ENCODE results near the gene CASP7.
"Not testable (repeated sequence)": the region's sequence is repeated elsewhere in the genome, so short reads cannot be mapped to it uniquely, and the experiment has no call there.

Gene CASP7

DNA sequence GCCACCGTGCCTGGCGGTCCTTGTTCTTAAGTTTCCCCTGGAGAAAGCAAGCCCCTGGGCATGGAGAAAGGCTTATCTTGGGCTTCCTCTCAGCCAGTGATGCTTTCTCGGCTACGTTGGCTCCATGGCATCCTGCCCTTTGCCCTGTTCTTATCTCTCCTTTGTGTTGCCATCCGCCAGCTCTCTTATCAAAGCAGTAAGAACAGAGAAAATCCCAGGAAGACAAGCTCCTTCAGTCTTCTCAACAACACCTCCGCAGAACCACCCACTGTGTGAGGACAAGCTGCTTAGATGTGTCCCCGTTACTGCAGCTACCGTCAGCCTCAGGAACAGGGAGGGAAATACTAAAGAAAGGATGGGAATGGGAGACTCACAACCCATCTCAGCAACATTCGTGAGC lies 75.1 kb downstream of the CASP7 start:
- no peak for DNase-seq

DNA sequence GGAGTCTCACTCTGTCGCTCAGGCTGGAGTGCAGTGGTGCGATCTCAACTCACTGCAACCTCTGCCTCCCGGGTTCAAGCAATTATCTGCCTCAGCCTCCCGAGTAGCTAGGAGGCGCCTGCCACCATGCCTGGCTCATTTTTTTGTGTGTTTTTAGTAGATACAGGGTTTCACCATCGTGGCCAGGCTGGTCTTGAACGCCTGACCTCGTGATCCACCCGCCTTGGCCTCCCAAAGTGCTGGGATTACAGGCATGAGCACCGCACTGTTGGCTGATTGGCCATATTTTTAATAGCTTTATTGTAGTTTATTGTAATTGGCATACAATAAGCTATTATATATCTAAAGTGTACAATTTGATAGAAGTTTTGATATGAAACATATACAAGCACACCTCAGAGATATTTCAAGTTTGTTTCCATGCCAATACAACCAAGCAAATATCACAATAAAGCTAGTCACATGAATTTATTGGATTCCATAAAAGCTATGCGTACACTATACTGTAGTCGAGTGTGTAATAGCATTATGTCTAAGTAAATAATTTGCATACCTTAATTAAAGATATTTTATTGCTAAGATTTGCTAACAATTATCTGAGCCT lies 77.3 kb downstream of the CASP7 start:
- no peak for DNase-seq

DNA sequence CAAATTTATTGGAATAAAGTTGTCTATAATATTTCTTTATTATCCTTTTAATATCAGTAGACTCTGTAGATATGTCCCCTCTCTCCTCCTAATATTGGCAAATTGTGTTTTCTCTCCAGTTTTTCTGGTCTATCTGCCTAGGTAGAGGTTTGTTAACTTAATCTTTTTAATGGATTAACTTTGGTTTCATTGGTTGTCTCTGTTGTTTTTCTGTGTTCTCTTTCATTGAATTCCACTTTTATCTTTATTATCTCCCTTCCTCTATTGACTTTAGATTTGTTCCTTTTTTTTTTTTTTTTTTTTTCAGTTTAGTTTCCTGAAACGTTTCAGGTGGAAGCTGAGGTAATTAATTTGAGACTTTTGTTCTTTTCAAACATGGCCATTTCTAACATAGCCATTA lies 82.4 kb downstream of the CASP7 start:
- no peak for DNase-seq

DNA sequence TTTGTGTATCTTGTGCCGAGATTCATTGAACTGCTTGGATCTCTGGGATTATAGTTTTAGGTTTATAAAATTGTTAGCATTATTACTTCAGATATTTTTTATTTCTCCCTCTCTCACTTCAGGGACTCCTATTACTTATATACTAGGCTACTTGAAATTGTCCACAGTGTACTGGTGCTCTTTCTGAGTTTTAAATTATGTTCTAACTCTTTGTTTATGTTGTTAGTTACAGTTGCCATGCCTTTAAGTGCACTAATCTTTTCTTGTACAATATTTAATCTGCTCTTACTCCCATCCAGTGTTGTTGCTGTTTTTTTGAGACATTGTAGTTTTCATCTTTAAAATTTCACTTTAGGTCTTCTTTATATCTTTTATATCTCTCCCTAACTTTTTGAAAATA lies 84.9 kb downstream of the CASP7 start:
- no peak for DNase-seq

DNA sequence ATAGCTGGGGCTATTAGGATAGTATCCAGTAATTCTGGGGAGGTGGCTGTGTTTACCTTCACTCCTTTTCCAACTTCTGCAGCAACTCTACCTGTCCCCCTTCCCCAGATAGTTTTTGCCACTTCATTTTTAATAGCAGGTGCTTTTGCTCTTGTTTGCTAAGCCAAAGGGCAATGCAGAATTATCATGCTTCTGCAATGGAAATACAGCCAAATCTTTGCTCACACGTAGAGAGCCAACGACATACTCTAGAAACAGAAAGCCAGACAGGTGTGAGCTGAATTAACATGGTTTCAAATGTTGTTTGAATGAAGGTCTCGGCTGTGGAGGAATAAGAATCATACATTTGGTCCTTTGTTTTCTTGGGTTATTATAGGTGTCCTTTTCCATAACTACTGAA lies 86.2 kb downstream of the CASP7 start:
- DNase-seq: no peak

DNA sequence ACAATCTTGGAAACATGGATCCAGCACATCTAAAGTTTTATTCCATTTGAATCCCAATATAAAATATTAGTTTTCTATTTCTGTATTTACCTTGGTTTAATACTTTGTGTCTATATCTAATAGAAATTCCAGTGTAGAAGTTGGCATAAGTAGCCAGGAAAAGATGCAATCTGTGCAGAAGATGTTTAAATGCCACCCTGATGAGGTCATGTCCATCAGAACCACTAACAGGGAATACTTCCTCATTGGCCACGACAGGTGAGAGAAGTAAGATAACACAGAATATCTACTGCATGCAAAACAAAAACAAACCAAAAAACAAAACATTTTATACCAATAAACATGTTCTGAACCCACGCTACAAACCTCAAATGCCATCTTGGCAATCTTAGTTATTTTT lies 87.5 kb downstream of the CASP7 start:
- no peak for DNase-seq

DNA sequence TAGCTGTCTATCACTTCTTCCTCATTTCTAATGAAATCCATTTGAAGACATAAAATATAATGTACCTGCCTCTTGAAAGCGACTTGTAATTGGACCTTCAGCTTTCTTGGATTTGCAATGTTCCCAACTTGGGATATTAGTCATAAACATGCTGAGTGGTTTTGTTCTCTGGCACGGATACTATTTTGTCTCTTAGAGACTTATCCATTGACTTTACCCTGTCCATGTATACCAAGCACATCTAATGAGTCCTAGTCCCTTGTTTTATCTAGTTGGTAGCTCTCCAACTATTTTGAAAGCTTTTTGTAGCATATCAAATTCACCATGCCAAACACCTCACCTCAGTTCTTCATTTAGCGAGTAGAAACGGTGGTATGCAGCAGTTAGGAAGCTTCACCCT lies 90.6 kb downstream of the CASP7 start:
- no peak for DNase-seq

DNA sequence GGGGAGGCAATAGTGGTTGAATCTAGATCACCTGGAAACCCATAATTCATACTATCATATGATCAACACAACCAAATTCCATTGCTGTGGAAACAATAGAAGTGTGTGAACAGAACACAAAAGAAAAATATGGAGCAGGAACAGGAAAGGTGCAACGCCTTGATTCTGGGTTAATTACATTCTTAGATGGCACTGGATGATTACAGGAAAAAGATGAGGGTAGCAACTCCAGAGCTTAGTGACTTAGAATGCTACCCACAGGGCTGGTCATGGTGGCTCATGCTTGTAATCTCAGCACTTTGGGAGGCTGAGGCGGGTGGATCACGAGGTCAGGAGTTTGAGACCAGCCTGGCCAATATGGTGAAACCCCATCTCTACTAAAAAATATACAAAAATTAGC lies 91.4 kb downstream of the CASP7 start:
- not testable (repeated sequence) for DNase-seq

DNA sequence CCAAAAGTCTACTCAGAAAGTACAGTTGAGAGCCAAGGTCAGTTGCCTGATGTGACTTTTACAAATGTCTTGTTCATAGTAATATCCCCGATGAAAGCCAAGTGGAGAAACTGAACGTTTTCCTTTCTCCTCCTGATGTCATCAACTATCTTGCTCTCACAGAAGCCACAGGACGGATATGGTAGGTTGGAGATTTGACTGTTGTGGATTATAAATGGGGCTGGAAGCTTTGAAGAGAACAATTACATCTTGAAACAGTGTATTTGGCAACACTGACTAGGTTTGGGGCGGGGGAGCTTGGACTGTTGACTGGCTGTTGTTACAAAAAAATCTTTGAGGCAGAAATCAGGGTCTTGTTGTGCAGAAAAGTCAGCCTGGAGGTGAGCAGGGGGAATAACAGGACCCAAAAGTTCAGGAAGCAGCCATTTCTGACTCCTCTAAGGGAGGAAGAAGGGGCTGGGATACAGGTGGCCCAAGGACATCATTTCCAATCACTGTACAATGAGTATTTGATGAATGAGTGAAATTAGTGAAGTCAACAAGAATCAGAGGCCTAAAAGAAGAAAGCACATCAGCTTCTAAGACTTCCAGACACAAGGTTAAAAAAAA lies 96.1 kb downstream of the CASP7 start:
- no peak for DNase-seq

DNA sequence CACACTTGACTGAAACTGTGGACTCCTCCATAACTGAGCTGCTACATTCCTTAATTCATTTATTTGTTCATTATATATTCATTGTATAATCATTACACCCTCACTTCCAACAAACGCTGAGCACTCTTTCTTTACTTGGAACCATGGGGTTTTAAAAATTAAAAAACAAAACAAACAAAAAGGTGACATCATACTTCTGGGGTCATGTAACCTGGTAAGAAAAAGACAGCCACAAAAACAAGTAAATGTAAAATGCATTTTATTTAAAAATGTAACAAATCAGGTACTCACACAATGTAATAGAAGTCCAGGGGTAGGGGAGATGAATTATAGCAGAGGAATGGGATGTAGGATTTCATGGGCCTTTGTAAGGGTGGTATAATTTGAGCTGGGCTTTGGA lies 96.8 kb downstream of the CASP7 start:
- no peak for DNase-seq

Measured in EL (cell line).